ENCODE measurements around the gene CYP4F3. TPM values are rescaled to one million over a fixed set of nuclear protein-coding genes. Genes with fewer than 3 reads are reported as not detected.

The CYP4F3 gene
- total RNA-seq, 1 experiment from 2014 or later = not detected

Small RNA genes lying within 50 kb of the gene (small RNA-seq; reads per million reads assigned to genes)
- not detected for gene AD000091.1

Other genes with a start within 250 kb of the CYP4F3 start
- gene AKAP8L, start 221.9 kb upstream of the CYP4F3 start, total RNA-seq (2014; rRNA removed; shearing (Covaris generic); ENCODE audit: low replicate concordance) = 82.4 and 108 TPM in 2 replicates
- 5.3 and 5.4 TPM in 2 replicates for gene WIZ, start 190.9 kb upstream of the CYP4F3 start, total RNA-seq (2014; rRNA removed; shearing (Covaris generic); ENCODE audit: low replicate concordance)
- 4.0 and 27.1 TPM in 2 replicates for gene RASAL3, start 176.4 kb upstream of the CYP4F3 start, total RNA-seq (2014; rRNA removed; shearing (Covaris generic); ENCODE audit: low replicate concordance)
- not detected in 2 replicates for gene PGLYRP2, start 161.4 kb upstream of the CYP4F3 start, total RNA-seq (2014; rRNA removed; shearing (Covaris generic); ENCODE audit: low replicate concordance)
- not detected in 2 replicates for gene CYP4F22, start 132.4 kb upstream of the CYP4F3 start, total RNA-seq (2014; rRNA removed; shearing (Covaris generic); ENCODE audit: low replicate concordance)
- gene CYP4F8, start 25.7 kb upstream of the CYP4F3 start, total RNA-seq (2014; rRNA removed; shearing (Covaris generic); ENCODE audit: low replicate concordance) = not detected in 2 replicates
- gene CYP4F12, start 32.2 kb downstream of the CYP4F3 start, total RNA-seq (2014; rRNA removed; shearing (Covaris generic); ENCODE audit: low replicate concordance) = not detected in 2 replicates
- gene OR10H2, start 87.1 kb downstream of the CYP4F3 start, total RNA-seq (2014; rRNA removed; shearing (Covaris generic); ENCODE audit: low replicate concordance) = not detected in 2 replicates
- not detected in 2 replicates for gene OR10H3, start 97.1 kb downstream of the CYP4F3 start, total RNA-seq (2014; rRNA removed; shearing (Covaris generic); ENCODE audit: low replicate concordance)
- not detected in 2 replicates for gene OR10H5, start 146.8 kb downstream of the CYP4F3 start, total RNA-seq (2014; rRNA removed; shearing (Covaris generic); ENCODE audit: low replicate concordance)
- gene OR10H1, start 174.8 kb downstream of the CYP4F3 start, total RNA-seq (2014; rRNA removed; shearing (Covaris generic); ENCODE audit: low replicate concordance) = not detected in 2 replicates

Measured in Karpas-422 (cell line).